ENCODE data around the gene GLRA1. TPM values are rescaled to one million over a fixed set of nuclear protein-coding genes. Genes with fewer than 3 reads are reported as not detected.

Gene GLRA1
- total and polyA plus RNA-seq, 2 experiments from 2014 or later: not detected

GRCh38 chr5:151909628-151910027 lies 15.0 kb downstream of the GLRA1 start:
- no peak for DNase-seq
- TF ChIP-seq EZH2 (IDR thresholded peaks at IDR 0.05; ENCODE audit: insufficient read depth, poor library complexity, severe bottlenecking): no peak
- no peak for TF ChIP-seq EZH2phosphoT487 (IDR thresholded peaks at IDR 0.05; ENCODE audit: insufficient read depth, low read depth)
- no peaks in the 10 kb centered on the region for H3K27me3 ChIP-seq (replicated peaks; ENCODE audit: insufficient read depth)
- no peaks in the 10 kb centered on the region for H3K79me2 ChIP-seq (ENCODE audit: insufficient read depth)
- WGBS, 2 experiments (ENCODE audit: low coverage in 1 of 2, low lambda C conversion rate in 2 of 2, missing lambda C conversion rate in 2 of 2): 0% methylated on average over 1 of the region's 1 CpG
- H3K4me2 ChIP-seq (ENCODE audit: unreplicated experiment): no peak overlapping the region
- H3K36me3 ChIP-seq (ENCODE audit: low read depth): no peaks in the 10 kb centered on the region
- no peaks in the 10 kb centered on the region for H3F3A ChIP-seq (ENCODE audit: insufficient read depth)
- no peak overlapping the region for H2AFZ ChIP-seq
- in situ Hi-C loops (cut with MboI): no loop called here
- no peaks in the 10 kb centered on the region for H3K4me1 ChIP-seq (ENCODE audit: insufficient read depth)
- H3K9me3 ChIP-seq (ENCODE audit: low read depth): no peaks in the 10 kb centered on the region
- H3K27ac ChIP-seq: no peak overlapping the region
- no peaks in the 10 kb centered on the region for H3K9me2 ChIP-seq (ENCODE audit: insufficient read depth)
- no peak overlapping the region for H3K4me3 ChIP-seq
- no peaks in the 10 kb centered on the region for H4K20me1 ChIP-seq (ENCODE audit: insufficient read depth)
- H3K9ac ChIP-seq: no peak overlapping the region

GRCh38 chr5:151906246-151906645 lies 18.4 kb downstream of the GLRA1 start:
- Histone ChIP-seq H3F3A (ENCODE audit: insufficient read depth) (no peaks in the 10 kb centered on the region), H3K9me2 (ENCODE audit: insufficient read depth) (no peaks in the 10 kb centered on the region), H4K20me1 (ENCODE audit: insufficient read depth) (no peaks in the 10 kb centered on the region), H3K9me3 (ENCODE audit: low read depth) (no peaks in the 10 kb centered on the region), H3K79me2 (ENCODE audit: insufficient read depth) (no peaks in the 10 kb centered on the region), H3K4me2 (ENCODE audit: unreplicated experiment) (no peak overlapping the region), H3K36me3 (ENCODE audit: low read depth) (no peaks in the 10 kb centered on the region), H3K9ac (no peak overlapping the region), H2AFZ (no peak overlapping the region), H3K27ac (no peak overlapping the region), H3K4me3 (no peak overlapping the region), H3K27me3 (replicated peaks; ENCODE audit: insufficient read depth) (no peaks in the 10 kb centered on the region), H3K4me1 (ENCODE audit: insufficient read depth) (no peaks in the 10 kb centered on the region)
- no peak for DNase-seq
- 14 to 17% methylated on average over 3 of the region's 3 CpGs for WGBS, 2 experiments (ENCODE audit: low coverage in 1 of 2, low lambda C conversion rate in 2 of 2, missing lambda C conversion rate in 2 of 2)
- TF ChIP-seq EZH2phosphoT487 (IDR thresholded peaks at IDR 0.05; ENCODE audit: insufficient read depth, low read depth): no peak
- TF ChIP-seq EZH2 (IDR thresholded peaks at IDR 0.05; ENCODE audit: insufficient read depth, poor library complexity, severe bottlenecking): no peak
- in situ Hi-C loops (cut with MboI): no loop called here

- H4K20me1 ChIP-seq (ENCODE audit: insufficient read depth): no peaks in the 10 kb centered on the region
- no peaks in the 10 kb centered on the region for H3K4me1 ChIP-seq (ENCODE audit: insufficient read depth)
- DNase-seq: no peak
- in situ Hi-C loops (cut with MboI): no loop called here
- H2AFZ ChIP-seq: no peak overlapping the region
- no peaks in the 10 kb centered on the region for H3K9me2 ChIP-seq (ENCODE audit: insufficient read depth)
- no peak overlapping the region for H3K4me2 ChIP-seq (ENCODE audit: unreplicated experiment)
- H3F3A ChIP-seq (ENCODE audit: insufficient read depth): no peaks in the 10 kb centered on the region
- H3K9ac ChIP-seq: no peak overlapping the region
- H3K36me3 ChIP-seq (ENCODE audit: low read depth): no peaks in the 10 kb centered on the region
- TF ChIP-seq EZH2 (IDR thresholded peaks at IDR 0.05; ENCODE audit: insufficient read depth, poor library complexity, severe bottlenecking) (no peak), EZH2phosphoT487 (IDR thresholded peaks at IDR 0.05; ENCODE audit: insufficient read depth, low read depth) (no peak)
- no peaks in the 10 kb centered on the region for H3K79me2 ChIP-seq (ENCODE audit: insufficient read depth)
- H3K27me3 ChIP-seq (replicated peaks; ENCODE audit: insufficient read depth): no peaks in the 10 kb centered on the region
- no peaks in the 10 kb centered on the region for H3K9me3 ChIP-seq (ENCODE audit: low read depth)
- H3K27ac ChIP-seq: no peak overlapping the region
- H3K4me3 ChIP-seq: no peak overlapping the region
- 0 to 6% methylated on average over 4 of the region's 4 CpGs for WGBS, 2 experiments (ENCODE audit: low coverage in 1 of 2, low lambda C conversion rate in 2 of 2, missing lambda C conversion rate in 2 of 2)
These were observed 19.1 kb downstream of the GLRA1 start for GRCh38 chr5:151905557-151905961.

DNA sequence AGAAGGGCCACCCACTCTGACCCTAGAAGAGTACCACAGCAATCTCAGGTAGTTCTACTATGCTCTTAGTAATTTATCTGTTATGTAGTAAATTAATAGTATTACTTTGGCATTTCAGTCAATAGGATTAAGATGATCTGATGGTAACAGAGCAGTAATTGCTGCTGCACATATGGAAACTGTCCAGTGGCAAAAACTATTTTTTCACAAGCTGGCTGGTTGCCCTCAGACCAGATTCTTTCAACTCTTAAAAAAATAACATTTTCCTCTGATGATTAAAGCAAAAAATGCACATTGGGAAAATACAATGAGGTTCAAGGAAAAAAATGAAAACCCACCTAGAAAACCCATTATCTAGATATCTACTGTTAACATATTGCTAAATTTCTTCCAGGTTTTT lies 19.7 kb downstream of the GLRA1 start:
- Histone ChIP-seq H3K9ac (no peak overlapping the region), H4K20me1 (ENCODE audit: insufficient read depth) (no peaks in the 10 kb centered on the region), H3K36me3 (ENCODE audit: low read depth) (no peaks in the 10 kb centered on the region), H3K79me2 (ENCODE audit: insufficient read depth) (no peaks in the 10 kb centered on the region), H3F3A (ENCODE audit: insufficient read depth) (no peaks in the 10 kb centered on the region), H2AFZ (no peak overlapping the region), H3K4me3 (no peak overlapping the region), H3K4me1 (ENCODE audit: insufficient read depth) (no peaks in the 10 kb centered on the region), H3K9me3 (ENCODE audit: low read depth) (no peaks in the 10 kb centered on the region), H3K27ac (no peak overlapping the region), H3K9me2 (ENCODE audit: insufficient read depth) (no peaks in the 10 kb centered on the region), H3K4me2 (ENCODE audit: unreplicated experiment) (no peak overlapping the region), H3K27me3 (replicated peaks; ENCODE audit: insufficient read depth) (no peaks in the 10 kb centered on the region)
- TF ChIP-seq EZH2 (IDR thresholded peaks at IDR 0.05; ENCODE audit: insufficient read depth, poor library complexity, severe bottlenecking) (no peak), EZH2phosphoT487 (IDR thresholded peaks at IDR 0.05; ENCODE audit: insufficient read depth, low read depth) (no peak)
- in situ Hi-C loops (cut with MboI): no loop called here
- DNase-seq: no peak

- H3K9me3 ChIP-seq (ENCODE audit: low read depth): no peaks in the 10 kb centered on the region
- in situ Hi-C loops (cut with MboI): no loop called here
- H3K79me2 ChIP-seq (ENCODE audit: insufficient read depth): no peaks in the 10 kb centered on the region
- no peaks in the 10 kb centered on the region for H3F3A ChIP-seq (ENCODE audit: insufficient read depth)
- no peaks in the 10 kb centered on the region for H3K9me2 ChIP-seq (ENCODE audit: insufficient read depth)
- no peak for TF ChIP-seq EZH2phosphoT487 (IDR thresholded peaks at IDR 0.05; ENCODE audit: insufficient read depth, low read depth)
- TF ChIP-seq EZH2 (IDR thresholded peaks at IDR 0.05; ENCODE audit: insufficient read depth, poor library complexity, severe bottlenecking): no peak
- no peak overlapping the region for H3K4me2 ChIP-seq (ENCODE audit: unreplicated experiment)
- 9 to 10% methylated on average over 6 of the region's 6 CpGs for WGBS, 2 experiments (ENCODE audit: low coverage in 1 of 2, low lambda C conversion rate in 2 of 2, missing lambda C conversion rate in 2 of 2)
- DNase-seq: no peak
- no peak overlapping the region for H2AFZ ChIP-seq
- H3K4me1 ChIP-seq (ENCODE audit: insufficient read depth): no peaks in the 10 kb centered on the region
- H3K9ac ChIP-seq: no peak overlapping the region
- no peaks in the 10 kb centered on the region for H4K20me1 ChIP-seq (ENCODE audit: insufficient read depth)
- no peak overlapping the region for H3K4me3 ChIP-seq
- no peak overlapping the region for H3K27ac ChIP-seq
- no peaks in the 10 kb centered on the region for H3K36me3 ChIP-seq (ENCODE audit: low read depth)
- H3K27me3 ChIP-seq (replicated peaks; ENCODE audit: insufficient read depth): no peaks in the 10 kb centered on the region
These were observed 20.5 kb downstream of the GLRA1 start for GRCh38 chr5:151904127-151904526.

Data from GM23248 (cell line).